ENCODE results near the gene ZNF418. TPM values are rescaled to one million over a fixed set of nuclear protein-coding genes. Genes with fewer than 3 reads are reported as not detected.
A peak's percentile ranks its signal among the peaks of the same experiment; 100 is the strongest.

Gene ZNF418
- total RNA-seq, 4 donors from 2014 or later, result 2.1 to 6.1 (median 3.3) TPM

DNA sequence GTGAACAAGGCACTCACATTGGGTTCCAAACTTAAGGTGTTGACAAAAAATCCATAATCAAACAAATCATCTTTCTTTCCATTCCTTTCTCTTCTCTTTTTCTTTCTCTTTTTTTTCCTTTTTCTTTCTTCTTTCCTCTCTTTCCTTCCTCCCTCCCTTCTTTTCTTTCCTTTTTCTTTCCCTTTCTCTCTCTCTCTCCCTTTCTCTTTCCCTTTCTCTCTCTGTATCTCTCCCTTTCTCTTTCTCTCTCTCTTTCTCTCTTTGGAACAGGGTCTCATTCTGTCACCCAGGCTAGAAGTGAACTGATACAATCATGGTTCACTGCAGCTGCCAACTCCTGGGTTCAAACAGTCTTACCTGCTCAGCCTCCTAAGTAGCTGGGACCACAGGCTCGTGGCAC, 26.6 kb upstream of the ZNF418 start:
- peaks cover 0 to 99% (median 24%) of the 10 kb centered on the region in 4 donors for H3K9me3 ChIP-seq
- no peak overlapping the region for H3K27ac ChIP-seq
- WGBS, 2 donors, result 88 to 89% methylated on average over 1 of the region's 1 CpG
- no peak for DNase-seq (ENCODE audit: low spot score in 2 of 2)
- no peak overlapping the region for H3K4me3 ChIP-seq
- no peaks in the 10 kb centered on the region for H3K4me1 ChIP-seq
- H3K27me3 ChIP-seq, result no peaks in the 10 kb centered on the region
- TF ChIP-seq EP300 (IDR thresholded peaks at IDR 0.05) (no peak), POLR2A (IDR thresholded peaks at IDR 0.05) (no peak)
- TF ChIP-seq, protein P1, sequence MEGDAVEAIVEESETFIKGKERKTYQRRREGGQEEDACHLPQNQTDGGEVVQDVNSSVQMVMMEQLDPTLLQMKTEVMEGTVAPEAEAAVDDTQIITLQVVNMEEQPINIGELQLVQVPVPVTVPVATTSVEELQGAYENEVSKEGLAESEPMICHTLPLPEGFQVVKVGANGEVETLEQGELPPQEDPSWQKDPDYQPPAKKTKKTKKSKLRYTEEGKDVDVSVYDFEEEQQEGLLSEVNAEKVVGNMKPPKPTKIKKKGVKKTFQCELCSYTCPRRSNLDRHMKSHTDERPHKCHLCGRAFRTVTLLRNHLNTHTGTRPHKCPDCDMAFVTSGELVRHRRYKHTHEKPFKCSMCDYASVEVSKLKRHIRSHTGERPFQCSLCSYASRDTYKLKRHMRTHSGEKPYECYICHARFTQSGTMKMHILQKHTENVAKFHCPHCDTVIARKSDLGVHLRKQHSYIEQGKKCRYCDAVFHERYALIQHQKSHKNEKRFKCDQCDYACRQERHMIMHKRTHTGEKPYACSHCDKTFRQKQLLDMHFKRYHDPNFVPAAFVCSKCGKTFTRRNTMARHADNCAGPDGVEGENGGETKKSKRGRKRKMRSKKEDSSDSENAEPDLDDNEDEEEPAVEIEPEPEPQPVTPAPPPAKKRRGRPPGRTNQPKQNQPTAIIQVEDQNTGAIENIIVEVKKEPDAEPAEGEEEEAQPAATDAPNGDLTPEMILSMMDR (IDR thresholded peaks at IDR 0.05), result no peak
- peaks cover 0 to 92% (median 0%) of the 10 kb centered on the region in 3 donors for H3K36me3 ChIP-seq

DNA sequence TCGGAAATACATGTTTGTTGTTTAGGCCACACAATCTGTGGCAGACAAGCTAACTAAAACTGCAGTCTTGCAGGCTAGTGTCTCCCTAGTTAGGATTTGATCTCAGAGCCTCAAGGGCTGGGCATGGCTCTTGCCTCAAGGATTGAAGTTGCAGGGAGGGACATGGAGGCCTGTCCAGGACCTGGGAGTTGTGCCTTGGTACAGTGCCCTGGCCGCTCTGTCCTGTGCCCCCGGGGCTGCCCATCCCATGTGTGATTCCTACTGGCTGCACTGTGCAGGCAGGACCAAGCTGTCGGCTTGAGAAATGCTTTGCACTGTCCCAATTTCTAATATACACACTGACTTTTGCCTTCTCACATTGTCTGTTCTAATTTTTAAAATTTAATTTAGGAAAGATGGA, 19.8 kb upstream of the ZNF418 start:
- no peaks in the 10 kb centered on the region for H3K27me3 ChIP-seq
- TF ChIP-seq, protein P1 (IDR thresholded peaks at IDR 0.05), result no peak
- TF ChIP-seq EP300 (IDR thresholded peaks at IDR 0.05), result no peak
- no peak for TF ChIP-seq POLR2A (IDR thresholded peaks at IDR 0.05)
- DNase-seq (ENCODE audit: low spot score in 2 of 2), result no peak
- no peak overlapping the region for H3K27ac ChIP-seq
- 73 to 88% methylated on average over 4 of the region's 4 CpGs for WGBS, 2 donors
- H3K4me3 ChIP-seq, result no peak overlapping the region
- H3K9me3 ChIP-seq, result peaks cover 0 to 93% (median 5%) of the 10 kb centered on the region in 4 donors
- peaks cover 0 to 40% (median 0%) of the 10 kb centered on the region in 3 donors for H3K36me3 ChIP-seq
- no peaks in the 10 kb centered on the region for H3K4me1 ChIP-seq

DNA sequence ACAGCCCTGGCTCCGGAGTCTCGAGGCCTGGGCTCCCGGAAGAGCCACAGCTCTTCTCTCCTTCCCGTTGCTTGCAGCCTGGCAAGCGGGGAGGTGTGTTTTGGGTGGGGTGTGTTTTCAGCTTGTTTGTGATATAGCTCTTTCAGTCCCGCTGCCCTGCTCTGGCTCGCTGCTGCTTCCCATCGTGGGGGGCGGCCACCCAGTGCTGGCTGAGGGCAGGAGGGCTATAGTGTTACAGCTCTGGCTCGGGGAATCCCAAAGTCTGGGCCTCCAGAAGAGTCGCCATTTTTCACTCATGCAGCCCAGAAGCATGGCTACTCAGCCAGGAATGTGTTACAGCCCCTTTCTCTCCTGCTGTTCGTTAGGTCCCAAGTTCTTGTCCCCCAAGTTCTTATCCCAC, 14.5 kb upstream of the ZNF418 start:
- Histone ChIP-seq H3K4me1 (peaks cover 0 to 11% (median 4%) of the 10 kb centered on the region in 4 donors), H3K27me3 (no peaks in the 10 kb centered on the region), H3K27ac (no peak overlapping the region), H3K36me3 (peaks cover 0 to 22% (median 0%) of the 10 kb centered on the region in 3 donors), H3K4me3 (no peak overlapping the region), H3K9me3 (peaks cover 0 to 83% (median 4%) of the 10 kb centered on the region in 4 donors)
- no peak for TF ChIP-seq POLR2A (IDR thresholded peaks at IDR 0.05)
- no peak for TF ChIP-seq EP300 (IDR thresholded peaks at IDR 0.05)
- TF ChIP-seq, protein P1 (IDR thresholded peaks at IDR 0.05), result no peak
- WGBS, 2 donors, result 88 to 89% methylated on average over 11 to 12 of the region's 12 CpGs
- no peak for DNase-seq (ENCODE audit: low spot score in 2 of 2)

DNA sequence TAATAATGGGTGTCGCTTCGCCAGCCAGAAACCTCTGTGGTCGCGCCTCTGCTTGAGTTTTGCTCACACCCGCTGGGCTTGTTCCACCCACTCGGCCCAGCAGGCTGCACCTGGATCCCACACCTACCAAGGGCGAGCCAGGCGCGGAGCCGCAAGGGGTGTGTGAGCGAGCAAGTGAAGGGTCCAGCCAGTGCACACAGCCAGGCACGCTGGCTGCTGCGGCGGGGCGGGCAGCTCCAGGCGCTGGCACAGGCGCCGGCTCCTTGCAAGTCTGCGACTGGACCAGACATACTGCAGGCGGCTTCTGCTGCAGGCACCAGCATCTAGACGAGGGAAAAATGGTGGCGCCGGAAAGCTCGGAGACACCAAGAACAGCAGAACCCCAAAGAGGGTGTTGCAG, 14.1 kb upstream of the ZNF418 start:
- no peak overlapping the region for H3K27ac ChIP-seq
- WGBS, 2 donors, result 91 to 94% methylated on average over 24 of the region's 24 CpGs
- H3K36me3 ChIP-seq, result peaks cover 0 to 27% (median 2%) of the 10 kb centered on the region in 3 donors
- H3K4me1 ChIP-seq, result peaks cover 0 to 11% (median 4%) of the 10 kb centered on the region in 4 donors
- H3K27me3 ChIP-seq, result no peaks in the 10 kb centered on the region
- no peak overlapping the region for H3K4me3 ChIP-seq
- TF ChIP-seq POLR2A (IDR thresholded peaks at IDR 0.05), result no peak
- TF ChIP-seq, protein P1 (IDR thresholded peaks at IDR 0.05), result no peak
- DNase-seq (ENCODE audit: low spot score in 2 of 2), result no peak
- H3K9me3 ChIP-seq, result peaks cover 0 to 84% (median 4%) of the 10 kb centered on the region in 4 donors

DNA sequence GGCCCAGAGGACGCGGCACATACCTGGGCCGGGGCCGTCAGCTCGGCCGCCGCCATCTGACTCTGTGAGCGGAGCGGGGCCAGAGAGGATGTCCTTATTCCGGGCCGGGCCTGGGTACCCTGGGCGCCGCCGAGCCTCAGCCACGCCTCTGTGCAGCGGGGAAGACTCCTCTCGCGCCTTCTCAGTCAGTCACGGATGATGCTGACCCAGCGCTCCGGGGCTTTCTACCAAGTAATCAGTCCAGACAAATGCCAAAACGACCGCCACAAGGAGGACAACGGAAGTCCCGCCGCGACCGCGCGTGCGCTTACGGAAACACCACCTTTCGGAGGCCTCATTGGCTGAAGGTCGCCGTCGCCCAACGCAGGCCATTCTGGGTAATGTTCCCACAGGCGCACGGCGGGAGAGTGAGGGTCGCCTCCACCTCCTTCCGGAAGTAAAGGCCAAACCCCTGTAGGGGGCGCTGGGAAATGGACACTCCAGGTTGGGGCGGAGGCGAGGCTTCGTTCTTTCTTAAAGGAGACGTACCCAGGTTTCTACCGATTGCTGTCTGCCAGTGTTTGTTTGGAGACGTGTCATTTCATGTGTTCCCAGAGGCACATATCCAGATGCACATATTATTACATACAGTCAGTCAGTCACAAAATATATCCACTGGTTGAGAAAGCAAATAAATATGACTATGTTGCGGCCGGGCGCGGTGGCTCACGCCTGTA, 12.4 kb upstream of the ZNF418 start, which contains the start of gene ZNF256:
Gene ZNF256 (minus strand): TSS at position 288 of the 716 bp plus-strand sequence. CDS start 232 bp downstream, at position 56.
- WGBS, 2 donors, result 11 to 12% methylated on average over 38 of the region's 54 CpGs
- H3K9me3 ChIP-seq, result peaks cover 0 to 86% (median 6%) of the 10 kb centered on the region in 4 donors
- no peaks in the 10 kb centered on the region for H3K27me3 ChIP-seq

More for the DNA sequence above, 12.4 kb upstream of the ZNF418 start, which contains the start of gene ZNF256:
- TF ChIP-seq POLR2A (IDR thresholded peaks at IDR 0.05) (peak in 1 of 2 donors; percentile 23), EP300 (IDR thresholded peaks at IDR 0.05) (peak in 1 of 2 donors; percentile 82)
- TF ChIP-seq, protein P1 (IDR thresholded peaks at IDR 0.05), result peak; percentile 38 to 70 (median 46)
- Histone ChIP-seq H3K4me3 (peak within 1 kb of the TSS; percentile 45 to 70 (median 66)), H3K36me3 (peaks cover 0 to 35% (median 6%) of the 10 kb centered on the region in 3 donors), H3K27ac (peak within 1 kb of the TSS in 3 of 4 donors; percentile 76 to 82 (median 78)), H3K4me1 (peaks cover 0 to 11% (median 4%) of the 10 kb centered on the region in 4 donors)
- DNase-seq (ENCODE audit: low spot score in 2 of 2), result peak; percentile 74 to 84
